ENCODE results near the gene GAREM1.

GAREM1 gene

DNA sequence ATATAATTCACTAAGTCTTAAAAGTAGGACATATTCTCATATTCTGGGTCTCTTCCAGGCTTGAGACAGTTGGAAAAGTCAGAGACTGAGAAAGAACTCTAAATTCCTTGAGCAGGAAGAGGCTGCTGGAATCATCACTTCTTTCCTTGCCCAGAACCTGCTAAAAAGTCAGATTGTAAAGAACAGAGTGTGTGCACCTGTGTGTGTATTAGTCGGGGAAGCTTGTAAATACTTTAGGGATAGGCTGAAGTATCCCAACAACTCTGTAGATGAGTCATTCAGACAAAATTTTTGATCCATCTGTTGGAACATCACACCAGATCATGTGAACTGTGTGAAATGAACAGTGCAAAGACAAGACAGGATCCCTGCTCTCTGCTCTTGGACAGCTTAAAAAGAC is 16.1 kb downstream of the GAREM1 start:
- no peaks in the 10 kb centered on the region for H3K27me3 ChIP-seq (replicated peaks; ENCODE audit: control insufficient read depth, insufficient read depth, low read length)
- H3K9me3 ChIP-seq (ENCODE audit: control insufficient read depth, low read length) = no peaks in the 10 kb centered on the region
- H3K4me3 ChIP-seq (ENCODE audit: low read length) = no peak overlapping the region
- H3K36me3 ChIP-seq (ENCODE audit: control insufficient read depth, insufficient read depth, low read length, severe bottlenecking) = no peaks in the 10 kb centered on the region
- no peak overlapping the region for H3K9ac ChIP-seq (ENCODE audit: low read length)
- H3K4me1 ChIP-seq (ENCODE audit: control insufficient read depth, insufficient read depth, low read length) = peaks cover 37% of the 10 kb centered on the region
- DNase-seq (ENCODE audit: low read depth) = peak; percentile 22

DNA sequence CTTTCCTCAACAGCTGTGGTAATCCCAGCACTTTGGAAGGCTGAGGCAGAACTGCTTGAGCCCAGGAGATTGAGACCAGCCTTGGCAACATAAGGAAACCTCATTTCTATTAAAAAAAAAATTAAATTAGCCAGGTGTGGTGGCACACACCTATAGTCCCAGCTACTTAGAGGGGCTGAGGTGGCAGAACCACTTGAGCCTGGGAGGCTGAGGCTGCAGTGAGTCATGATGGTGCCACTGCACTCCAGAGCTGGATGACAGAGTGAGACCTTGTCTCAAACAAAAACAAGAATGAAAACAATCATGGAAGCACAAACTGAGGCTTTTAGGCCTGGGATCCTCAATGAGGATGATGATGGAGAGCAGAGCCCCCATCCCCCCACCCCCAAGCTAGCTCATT is 19.8 kb downstream of the GAREM1 start:
- Histone ChIP-seq H3K4me3 (ENCODE audit: low read length) (no peak overlapping the region), H3K9ac (ENCODE audit: low read length) (no peak overlapping the region), H3K9me3 (ENCODE audit: control insufficient read depth, low read length) (no peaks in the 10 kb centered on the region), H3K27me3 (replicated peaks; ENCODE audit: control insufficient read depth, insufficient read depth, low read length) (no peaks in the 10 kb centered on the region), H3K4me1 (ENCODE audit: control insufficient read depth, insufficient read depth, low read length) (peaks cover 38% of the 10 kb centered on the region), H3K36me3 (ENCODE audit: control insufficient read depth, insufficient read depth, low read length, severe bottlenecking) (no peaks in the 10 kb centered on the region)
- DNase-seq (ENCODE audit: low read depth) = no peak

DNA sequence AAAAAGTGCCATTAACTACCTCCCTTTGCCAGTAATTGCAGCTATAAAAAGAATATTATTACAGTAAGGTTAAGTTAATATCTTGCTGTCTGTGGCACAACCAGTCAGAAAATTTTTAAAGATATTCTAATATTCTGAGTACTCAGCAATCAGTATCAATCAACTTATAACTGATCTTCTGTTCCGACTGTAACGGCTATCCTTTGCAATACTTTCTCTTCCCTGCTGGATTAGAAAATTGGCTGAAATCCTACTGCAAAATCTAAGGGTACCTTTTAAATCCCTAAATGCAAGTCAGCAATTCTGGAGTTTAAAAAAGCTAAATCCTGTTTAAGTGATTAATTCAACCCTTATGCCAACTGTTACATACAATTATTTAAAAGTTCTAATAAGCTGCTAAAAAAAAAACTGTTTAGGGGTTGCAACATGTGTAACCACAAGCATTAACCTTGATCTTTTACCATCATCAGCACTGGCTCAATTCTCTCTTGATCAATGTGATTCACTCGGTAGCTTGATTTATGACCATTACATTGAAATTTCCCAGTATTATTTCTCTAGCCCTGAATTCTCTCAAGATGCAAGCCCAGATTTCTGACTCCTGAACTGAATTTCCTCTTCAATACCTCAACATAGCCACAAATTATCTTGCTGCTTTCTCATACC is 20.5 kb downstream of the GAREM1 start:
- Histone ChIP-seq H3K4me1 (ENCODE audit: control insufficient read depth, insufficient read depth, low read length) (peaks cover 31% of the 10 kb centered on the region), H3K4me3 (ENCODE audit: low read length) (peak overlapping the region; percentile 35), H3K36me3 (ENCODE audit: control insufficient read depth, insufficient read depth, low read length, severe bottlenecking) (no peaks in the 10 kb centered on the region), H3K27me3 (replicated peaks; ENCODE audit: control insufficient read depth, insufficient read depth, low read length) (no peaks in the 10 kb centered on the region), H3K9me3 (ENCODE audit: control insufficient read depth, low read length) (no peaks in the 10 kb centered on the region), H3K9ac (ENCODE audit: low read length) (no peak overlapping the region)
- DNase-seq (ENCODE audit: low read depth) = no peak

DNA sequence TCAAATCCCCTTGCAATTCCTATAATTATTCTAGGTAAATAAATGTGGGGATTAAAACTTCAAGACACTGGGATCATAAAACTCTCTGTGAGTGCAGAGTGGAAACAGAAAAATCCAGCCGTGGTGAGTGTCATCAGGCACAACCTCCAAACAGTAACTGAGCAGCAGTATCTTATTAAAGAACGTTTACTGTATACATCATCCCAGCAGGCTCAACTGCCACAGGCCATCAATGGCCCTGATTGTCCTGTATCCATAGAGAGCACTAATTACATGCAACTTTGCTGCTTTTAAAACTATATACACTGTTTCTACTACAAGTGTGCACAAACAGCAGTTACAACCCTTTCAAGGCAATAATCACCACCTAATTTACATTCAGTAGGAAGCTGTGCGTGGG is 23.9 kb downstream of the GAREM1 start:
- H3K4me3 ChIP-seq (ENCODE audit: low read length) = no peak overlapping the region
- DNase-seq (ENCODE audit: low read depth) = no peak
- H3K27me3 ChIP-seq (replicated peaks; ENCODE audit: control insufficient read depth, insufficient read depth, low read length) = no peaks in the 10 kb centered on the region
- H3K36me3 ChIP-seq (ENCODE audit: control insufficient read depth, insufficient read depth, low read length, severe bottlenecking) = no peaks in the 10 kb centered on the region
- H3K4me1 ChIP-seq (ENCODE audit: control insufficient read depth, insufficient read depth, low read length) = peaks cover 17% of the 10 kb centered on the region
- no peaks in the 10 kb centered on the region for H3K9me3 ChIP-seq (ENCODE audit: control insufficient read depth, low read length)
- no peak overlapping the region for H3K9ac ChIP-seq (ENCODE audit: low read length)

DNA sequence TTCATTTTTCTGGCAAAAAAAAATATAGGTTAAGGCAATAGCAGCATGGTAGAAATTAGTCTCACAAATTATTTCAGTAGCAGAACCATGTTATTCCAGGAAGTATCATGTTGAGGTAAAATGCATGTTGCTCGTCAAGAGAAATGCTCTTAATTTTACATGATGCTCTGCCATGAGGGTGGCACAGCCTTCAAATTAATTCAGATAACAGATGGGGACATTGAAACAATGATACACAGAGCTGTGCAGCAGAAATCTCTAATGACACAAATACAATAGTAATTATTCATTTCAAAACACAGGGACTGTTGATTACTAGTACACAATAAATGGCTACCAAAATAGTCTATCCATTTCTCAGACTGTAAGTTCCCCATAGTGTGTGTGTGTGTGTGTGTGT is 24.8 kb downstream of the GAREM1 start:
- Histone ChIP-seq H3K9ac (ENCODE audit: low read length) (no peak overlapping the region), H3K27me3 (replicated peaks; ENCODE audit: control insufficient read depth, insufficient read depth, low read length) (no peaks in the 10 kb centered on the region), H3K4me3 (ENCODE audit: low read length) (no peak overlapping the region), H3K9me3 (ENCODE audit: control insufficient read depth, low read length) (no peaks in the 10 kb centered on the region), H3K4me1 (ENCODE audit: control insufficient read depth, insufficient read depth, low read length) (peaks cover 25% of the 10 kb centered on the region), H3K36me3 (ENCODE audit: control insufficient read depth, insufficient read depth, low read length, severe bottlenecking) (no peaks in the 10 kb centered on the region)
- DNase-seq (ENCODE audit: low read depth) = no peak

DNA sequence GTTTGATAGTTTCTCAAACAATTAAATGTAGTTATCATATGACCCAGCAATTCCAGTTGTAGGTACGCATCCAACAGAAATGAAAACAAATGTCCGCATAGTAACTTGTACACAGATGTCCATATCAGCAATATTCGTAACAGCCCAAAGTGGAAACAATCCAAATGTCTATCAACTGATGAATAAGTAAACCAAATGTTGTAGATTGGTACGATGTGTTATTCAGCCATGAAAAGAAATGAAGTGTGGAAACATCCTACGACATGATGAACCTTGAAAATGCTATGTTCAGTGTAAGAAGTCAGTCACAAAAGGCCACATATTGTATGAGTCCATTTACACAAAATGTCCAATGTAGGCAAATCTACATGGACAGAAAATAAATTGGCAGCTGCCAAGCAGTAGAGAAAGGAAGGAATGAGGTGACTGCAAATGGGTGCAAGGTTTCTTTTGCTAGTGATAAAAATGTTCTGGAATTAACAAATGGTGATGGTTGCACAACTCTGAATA is 26.9 kb downstream of the GAREM1 start:
- Histone ChIP-seq H3K4me3 (ENCODE audit: low read length) (no peak overlapping the region), H3K4me1 (ENCODE audit: control insufficient read depth, insufficient read depth, low read length) (peaks cover 12% of the 10 kb centered on the region), H3K27me3 (replicated peaks; ENCODE audit: control insufficient read depth, insufficient read depth, low read length) (no peaks in the 10 kb centered on the region), H3K36me3 (ENCODE audit: control insufficient read depth, insufficient read depth, low read length, severe bottlenecking) (no peaks in the 10 kb centered on the region), H3K9ac (ENCODE audit: low read length) (no peak overlapping the region), H3K9me3 (ENCODE audit: control insufficient read depth, low read length) (no peaks in the 10 kb centered on the region)
- no peak for DNase-seq (ENCODE audit: low read depth)

DNA sequence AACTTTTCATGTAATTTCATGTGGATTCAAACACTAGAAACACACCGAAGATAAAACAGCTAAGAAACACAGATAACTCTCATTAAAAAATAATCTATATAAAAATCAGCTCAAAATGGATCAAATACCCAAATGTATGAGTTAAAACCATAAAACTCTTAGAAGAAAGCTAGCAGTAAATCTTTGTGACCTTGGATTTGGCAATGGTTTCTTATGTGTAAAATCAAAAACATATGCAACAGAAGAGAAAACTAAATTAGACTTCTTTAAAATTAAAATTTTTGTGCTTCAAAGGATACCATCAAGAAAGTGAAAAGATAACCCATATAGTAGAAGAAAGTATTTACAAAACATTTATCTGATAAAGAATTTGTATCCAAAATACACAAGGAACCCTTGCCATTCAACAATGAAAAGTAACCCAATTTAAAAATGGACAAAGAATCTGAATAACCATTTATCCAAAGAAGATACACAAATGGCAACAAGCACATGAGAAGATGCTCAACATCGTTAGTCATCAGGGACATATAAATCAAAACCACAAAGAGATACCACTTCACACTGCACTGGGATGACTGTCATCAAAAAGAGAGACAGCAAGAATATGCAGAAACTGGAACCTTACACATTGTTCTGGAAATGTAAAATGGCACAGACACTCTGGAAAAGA is 27.5 kb downstream of the GAREM1 start:
- H3K9me3 ChIP-seq (ENCODE audit: control insufficient read depth, low read length) = no peaks in the 10 kb centered on the region
- H3K9ac ChIP-seq (ENCODE audit: low read length) = no peak overlapping the region
- peaks cover 12% of the 10 kb centered on the region for H3K4me1 ChIP-seq (ENCODE audit: control insufficient read depth, insufficient read depth, low read length)
- H3K4me3 ChIP-seq (ENCODE audit: low read length) = no peak overlapping the region
- peak; percentile 54 for DNase-seq (ENCODE audit: low read depth)
- H3K36me3 ChIP-seq (ENCODE audit: control insufficient read depth, insufficient read depth, low read length, severe bottlenecking) = no peaks in the 10 kb centered on the region
- H3K27me3 ChIP-seq (replicated peaks; ENCODE audit: control insufficient read depth, insufficient read depth, low read length) = no peaks in the 10 kb centered on the region

DNA sequence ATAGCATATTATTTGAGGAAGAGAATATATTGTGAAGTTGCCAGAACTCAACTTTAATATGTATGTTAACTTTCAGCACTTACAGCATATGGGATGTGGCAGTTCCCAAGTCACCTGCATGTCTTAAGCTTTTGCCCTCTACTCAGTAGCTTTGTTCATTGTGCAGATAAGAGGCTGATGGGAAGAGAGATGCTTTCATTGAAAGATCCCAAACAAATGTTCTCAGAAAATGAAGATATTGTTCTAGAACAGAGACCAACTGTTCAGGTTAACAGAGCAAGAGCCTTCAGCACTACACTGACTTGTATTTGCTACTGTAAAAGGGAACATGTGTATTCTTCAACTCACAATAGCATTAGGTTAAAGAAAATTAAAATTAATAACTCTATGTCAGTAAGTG is 28.1 kb downstream of the GAREM1 start:
- no peak overlapping the region for H3K9ac ChIP-seq (ENCODE audit: low read length)
- H3K36me3 ChIP-seq (ENCODE audit: control insufficient read depth, insufficient read depth, low read length, severe bottlenecking) = no peaks in the 10 kb centered on the region
- no peak for DNase-seq (ENCODE audit: low read depth)
- H3K9me3 ChIP-seq (ENCODE audit: control insufficient read depth, low read length) = no peaks in the 10 kb centered on the region
- H3K4me1 ChIP-seq (ENCODE audit: control insufficient read depth, insufficient read depth, low read length) = peaks cover 13% of the 10 kb centered on the region
- no peak overlapping the region for H3K4me3 ChIP-seq (ENCODE audit: low read length)
- H3K27me3 ChIP-seq (replicated peaks; ENCODE audit: control insufficient read depth, insufficient read depth, low read length) = no peaks in the 10 kb centered on the region

DNA sequence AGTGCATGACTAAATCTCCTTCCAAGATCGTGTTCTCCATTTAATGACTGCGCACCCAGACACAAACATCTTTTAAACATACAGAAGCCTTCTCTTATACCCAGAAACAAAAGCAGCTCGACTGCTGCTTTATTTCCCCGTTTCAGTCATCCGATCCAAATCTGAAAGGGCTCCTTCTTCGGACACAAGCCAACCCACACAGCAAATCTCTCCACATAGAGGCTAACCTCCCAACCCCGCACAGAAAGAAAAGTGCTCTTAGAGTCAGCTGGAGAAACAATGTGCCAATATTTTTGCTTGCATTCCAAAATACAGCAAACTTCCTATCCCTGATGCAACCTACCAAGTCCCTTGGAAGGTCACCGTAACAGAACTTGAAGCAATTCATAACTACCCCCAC is 29.1 kb downstream of the GAREM1 start:
- Histone ChIP-seq H3K9ac (ENCODE audit: low read length) (peak overlapping the region; percentile 22), H3K36me3 (ENCODE audit: control insufficient read depth, insufficient read depth, low read length, severe bottlenecking) (no peaks in the 10 kb centered on the region), H3K4me3 (ENCODE audit: low read length) (peak overlapping the region; percentile 52), H3K27me3 (replicated peaks; ENCODE audit: control insufficient read depth, insufficient read depth, low read length) (no peaks in the 10 kb centered on the region), H3K4me1 (ENCODE audit: control insufficient read depth, insufficient read depth, low read length) (peaks cover 22% of the 10 kb centered on the region), H3K9me3 (ENCODE audit: control insufficient read depth, low read length) (no peaks in the 10 kb centered on the region)
- DNase-seq (ENCODE audit: low read depth) = no peak

DNA sequence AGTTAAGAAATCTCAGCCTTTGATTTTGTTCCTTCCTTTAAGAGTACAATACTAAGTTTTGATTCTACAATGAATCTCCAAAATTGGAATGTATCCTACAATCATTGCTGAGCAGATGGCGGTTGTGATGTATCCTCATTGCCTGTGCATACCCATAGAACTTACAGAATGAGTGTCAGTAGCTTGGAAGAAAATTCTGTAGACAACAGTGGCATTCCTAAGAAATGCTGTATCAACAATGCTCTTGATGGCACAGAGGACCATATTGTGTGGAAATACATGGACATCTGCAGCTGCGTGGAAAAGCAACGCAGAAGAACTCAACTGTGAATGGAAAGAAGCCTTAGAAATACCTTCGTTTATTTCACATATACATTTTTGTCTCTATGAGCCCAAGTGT is 30.2 kb downstream of the GAREM1 start:
- no peaks in the 10 kb centered on the region for H3K36me3 ChIP-seq (ENCODE audit: control insufficient read depth, insufficient read depth, low read length, severe bottlenecking)
- no peak for DNase-seq (ENCODE audit: low read depth)
- peaks cover 32% of the 10 kb centered on the region for H3K4me1 ChIP-seq (ENCODE audit: control insufficient read depth, insufficient read depth, low read length)
- no peak overlapping the region for H3K4me3 ChIP-seq (ENCODE audit: low read length)
- H3K9me3 ChIP-seq (ENCODE audit: control insufficient read depth, low read length) = no peaks in the 10 kb centered on the region
- H3K9ac ChIP-seq (ENCODE audit: low read length) = no peak overlapping the region
- no peaks in the 10 kb centered on the region for H3K27me3 ChIP-seq (replicated peaks; ENCODE audit: control insufficient read depth, insufficient read depth, low read length)

DNA sequence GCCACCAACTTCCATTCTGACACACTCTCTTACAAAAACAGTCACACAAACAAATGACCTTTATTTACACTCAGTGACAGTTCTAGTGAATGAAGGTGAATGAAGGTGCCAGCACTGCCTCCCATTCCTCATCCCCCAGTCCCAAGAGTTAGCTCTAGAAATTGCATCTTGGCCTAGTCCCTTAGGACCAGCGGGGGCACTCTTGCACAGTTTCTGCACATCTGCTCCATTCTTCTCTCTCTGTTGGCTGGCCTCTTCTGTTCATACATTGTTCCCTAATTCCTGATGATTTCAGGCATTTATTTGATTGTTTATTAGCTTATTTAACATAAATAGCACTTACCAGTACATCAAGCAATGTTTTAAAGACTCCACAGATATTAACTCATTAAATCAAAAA is 30.9 kb downstream of the GAREM1 start:
- H3K4me3 ChIP-seq (ENCODE audit: low read length) = no peak overlapping the region
- no peak for DNase-seq (ENCODE audit: low read depth)
- no peaks in the 10 kb centered on the region for H3K9me3 ChIP-seq (ENCODE audit: control insufficient read depth, low read length)
- no peaks in the 10 kb centered on the region for H3K36me3 ChIP-seq (ENCODE audit: control insufficient read depth, insufficient read depth, low read length, severe bottlenecking)
- H3K9ac ChIP-seq (ENCODE audit: low read length) = no peak overlapping the region
- H3K27me3 ChIP-seq (replicated peaks; ENCODE audit: control insufficient read depth, insufficient read depth, low read length) = no peaks in the 10 kb centered on the region
- H3K4me1 ChIP-seq (ENCODE audit: control insufficient read depth, insufficient read depth, low read length) = peaks cover 33% of the 10 kb centered on the region

Data from adipocyte (in vitro differentiated cells).